Trophoblast cell (in vitro differentiated cells and primary cell): Measurements from ENCODE around the gene BPIFB3. TPM values are rescaled to one million over a fixed set of nuclear protein-coding genes. Genes with fewer than 3 reads are reported as not detected.

Source experiments
- DNase-seq, 2 donors: peaks; one replicate each; pipeline ENCODE4 v3.0.0-alpha.2; 2016
- H2AFZ ChIP-seq: 2 replicates; pipeline ENCODE4 v1.6.1; 2013; ENCODE audit warnings: low read length, moderate library complexity, mild to moderate bottlenecking; ENCODE audit not compliant: insufficient read depth, poor library complexity
- H2AK5ac ChIP-seq: 2 replicates; pipeline ENCODE4 v1.6.1; 2013; ENCODE audit warnings: mild to moderate bottlenecking, low read length
- H2BK120ac ChIP-seq: 2 replicates; pipeline ENCODE4 v1.6.1; 2013; ENCODE audit warnings: low read length, mild to moderate bottlenecking, moderate library complexity; ENCODE audit not compliant: insufficient read depth, poor library complexity
- H2BK12ac ChIP-seq: 2 replicates; pipeline ENCODE4 v1.6.1; 2013; ENCODE audit warnings: mild to moderate bottlenecking, low read length, moderate library complexity
- H2BK5ac ChIP-seq: 2 replicates; pipeline ENCODE4 v1.6.1; 2013; ENCODE audit warnings: low read length, low read depth, moderate library complexity, mild to moderate bottlenecking; ENCODE audit not compliant: poor library complexity
- H3K14ac ChIP-seq: 2 replicates; pipeline ENCODE4 v1.6.1; 2013; ENCODE audit warnings: mild to moderate bottlenecking, low read length
- H3K18ac ChIP-seq: 2 replicates; pipeline ENCODE4 v1.6.1; 2013; ENCODE audit warnings: mild to moderate bottlenecking, low read length
- H3K23ac ChIP-seq: 2 replicates; pipeline ENCODE4 v1.6.1; 2013; ENCODE audit warnings: low read length
- H3K27ac ChIP-seq: 2 replicates; pipeline ENCODE4 v1.5.1; 2013; ENCODE audit warnings: low read depth, mild to moderate bottlenecking, inconsistent platforms, low read length, moderate library complexity
- H3K27me3 ChIP-seq: 2 replicates; pipeline ENCODE4 v1.6.1; 2013; ENCODE audit warnings: inconsistent platforms, mild to moderate bottlenecking, low read length, moderate library complexity; ENCODE audit not compliant: insufficient read depth
- H3K36me3 ChIP-seq, 2 experiments: 1 replicate in 1 of 2; 2 replicates in 1 of 2; pipeline ENCODE4 v1.6.1; 2013; ENCODE audit warnings: low read length in 2 of 2, mild to moderate bottlenecking in 2 of 2, moderate library complexity in 1 of 2; ENCODE audit not compliant: insufficient read depth in 2 of 2, control insufficient read depth in 1 of 2
- H3K4ac ChIP-seq: 2 replicates; pipeline ENCODE4 v1.6.1; 2013; ENCODE audit warnings: low read depth, mild to moderate bottlenecking, low read length, moderate library complexity
- H3K4me1 ChIP-seq, 2 experiments: 1 replicate in 1 of 2; 2 replicates in 1 of 2; pipeline ENCODE4 v1.6.1; 2013; ENCODE audit warnings: low read length in 2 of 2, mild to moderate bottlenecking in 2 of 2, moderate library complexity in 1 of 2; ENCODE audit not compliant: insufficient read depth in 2 of 2, control insufficient read depth in 1 of 2
- H3K4me2 ChIP-seq: 2 replicates; pipeline ENCODE4 v1.6.1; 2013; ENCODE audit warnings: inconsistent platforms, mild to moderate bottlenecking, low read length, moderate library complexity
- H3K4me3 ChIP-seq: 2 replicates; pipeline ENCODE4 v1.5.1; 2013; ENCODE audit warnings: mild to moderate bottlenecking, low read depth, low read length, inconsistent platforms
- H3K79me1 ChIP-seq: one replicate; pipeline ENCODE4 v1.6.1; 2013; ENCODE audit warnings: low read length
- H3K79me2 ChIP-seq: 2 replicates; pipeline ENCODE4 v1.6.1; 2013; ENCODE audit warnings: low read length, mild to moderate bottlenecking; ENCODE audit not compliant: control insufficient read depth, insufficient read depth, poor library complexity
- H3K9ac ChIP-seq: 2 replicates; pipeline ENCODE4 v1.6.1; 2013; ENCODE audit warnings: mild to moderate bottlenecking, low read length
- H3K9me3 ChIP-seq: 2 replicates; pipeline ENCODE4 v1.6.1; 2013; ENCODE audit warnings: low read depth, mild to moderate bottlenecking, control low read depth, inconsistent platforms, low read length; ENCODE audit not compliant: insufficient read depth
- H4K12ac ChIP-seq: 2 replicates; pipeline ENCODE4 v1.6.1; 2013; ENCODE audit warnings: low read depth, mild to moderate bottlenecking, low read length, moderate library complexity
- H4K8ac ChIP-seq: 2 replicates; pipeline ENCODE4 v1.6.1; 2013; ENCODE audit warnings: low read depth, mild to moderate bottlenecking, low read length, moderate library complexity
- H4K91ac ChIP-seq: one replicate; pipeline ENCODE4 v1.6.1; 2013; ENCODE audit warnings: low read depth, mild to moderate bottlenecking, low read length, moderate library complexity
- WGBS: extraction: QIAGEN DNeasy Blood & Tissue Kit; methylation state at CpG from one replicate; pipeline ENCODE4 v1.1.7; 2013; ENCODE audit warnings: missing lambda C conversion rate; ENCODE audit not compliant: insufficient read length, insufficient coverage; ENCODE audit errors: extremely low coverage; 5-methylcytosine and 5-hydroxymethylcytosine counted together
- polyA plus RNA-seq: library from polyadenylated mRNA; stranded (reverse); fragments of 200-250 nt; gene quantifications from 2 replicates; pipeline ENCODE4 v1.2.3, GENCODE V29; 2013

Gene BPIFB3
- not detected in 2 replicates for polyA plus RNA-seq

- Histone ChIP-seq H2BK5ac (no peak within 1 kb of the TSS), H3K9me3 (peaks cover 1% of the 10 kb centered on the region), H3K4ac (no peak within 1 kb of the TSS), H3K36me3 (no peaks in the 10 kb centered on the region), H3K4me3 (no peak within 1 kb of the TSS), H4K8ac (no peak within 1 kb of the TSS), H3K23ac (no peak within 1 kb of the TSS), H2AFZ (no peak within 1 kb of the TSS), H4K12ac (no peak within 1 kb of the TSS), H3K14ac (no peak within 1 kb of the TSS), H3K79me2 (no peaks in the 10 kb centered on the region), H3K9ac (no peak within 1 kb of the TSS), H4K91ac (no peak within 1 kb of the TSS), H3K27me3 (no peaks in the 10 kb centered on the region), H2BK12ac (no peak within 1 kb of the TSS), H3K27ac (no peak within 1 kb of the TSS), H3K79me1 (no peaks in the 10 kb centered on the region), H3K4me1 (no peaks in the 10 kb centered on the region), H2BK120ac (no peak within 1 kb of the TSS), H2AK5ac (no peak within 1 kb of the TSS), H3K4me2 (no peak within 1 kb of the TSS), H3K18ac (no peak within 1 kb of the TSS)
- no CpG with 5 or more reads among the region's 25 CpGs for WGBS
- DNase-seq: no peak
Measured at GRCh38 chr20:33053291-33054106, at the start of gene BPIFB3. Gene BPIFB3 (plus strand): TSS chr20:33053903. CDS start chr20:33055436, 1,533 bp downstream.

GRCh38 chr20:33004141-33004751 lies 49.5 kb upstream of the BPIFB3 start, which contains the start of gene SUN5:
Gene SUN5 (minus strand): TSS chr20:33004433. CDS start chr20:33004340, 93 bp downstream.
- H3K9ac ChIP-seq: no peak within 1 kb of the TSS
- H3K4me1 ChIP-seq: no peaks in the 10 kb centered on the region
- H3K4me2 ChIP-seq: no peak within 1 kb of the TSS
- no peaks in the 10 kb centered on the region for H3K79me1 ChIP-seq
- no peak within 1 kb of the TSS for H3K23ac ChIP-seq
- no peak within 1 kb of the TSS for H3K14ac ChIP-seq
- H3K18ac ChIP-seq: no peak within 1 kb of the TSS
- H4K91ac ChIP-seq: no peak within 1 kb of the TSS
- H2BK5ac ChIP-seq: no peak within 1 kb of the TSS
- H3K36me3 ChIP-seq: no peaks in the 10 kb centered on the region
- no peak within 1 kb of the TSS for H3K4ac ChIP-seq
- H4K12ac ChIP-seq: no peak within 1 kb of the TSS
- no peak within 1 kb of the TSS for H2BK120ac ChIP-seq
- no CpG with 5 or more reads among the region's 6 CpGs for WGBS
- H3K27me3 ChIP-seq: no peaks in the 10 kb centered on the region
- H2AFZ ChIP-seq: no peak within 1 kb of the TSS
- no peak within 1 kb of the TSS for H4K8ac ChIP-seq
- H2AK5ac ChIP-seq: no peak within 1 kb of the TSS
- no peak within 1 kb of the TSS for H2BK12ac ChIP-seq
- no peak within 1 kb of the TSS for H3K4me3 ChIP-seq
- no peaks in the 10 kb centered on the region for H3K9me3 ChIP-seq
- no peak for DNase-seq
- H3K27ac ChIP-seq: no peak within 1 kb of the TSS
- H3K79me2 ChIP-seq: no peaks in the 10 kb centered on the region

GRCh38 chr20:33005132-33005566 lies 48.6 kb upstream of the BPIFB3 start:
- H2AFZ ChIP-seq: no peak overlapping the region
- H3K4me2 ChIP-seq: no peak overlapping the region
- H2BK12ac ChIP-seq: no peak overlapping the region
- no peak overlapping the region for H3K4me3 ChIP-seq
- no peak overlapping the region for H3K27ac ChIP-seq
- H3K23ac ChIP-seq: no peak overlapping the region
- no peaks in the 10 kb centered on the region for H3K4me1 ChIP-seq
- no peaks in the 10 kb centered on the region for H3K36me3 ChIP-seq
- no peak overlapping the region for H4K12ac ChIP-seq
- H4K8ac ChIP-seq: no peak overlapping the region
- H4K91ac ChIP-seq: no peak overlapping the region
- no peak overlapping the region for H3K9ac ChIP-seq
- H3K27me3 ChIP-seq: no peaks in the 10 kb centered on the region
- no peaks in the 10 kb centered on the region for H3K9me3 ChIP-seq
- H3K79me2 ChIP-seq: no peaks in the 10 kb centered on the region
- H2BK5ac ChIP-seq: no peak overlapping the region
- no peak overlapping the region for H2BK120ac ChIP-seq
- no peak overlapping the region for H3K14ac ChIP-seq
- no peaks in the 10 kb centered on the region for H3K79me1 ChIP-seq
- no peak overlapping the region for H2AK5ac ChIP-seq
- no peak overlapping the region for H3K18ac ChIP-seq
- no CpG with 5 or more reads among the region's 4 CpGs for WGBS
- no peak overlapping the region for H3K4ac ChIP-seq
- peak in 1 of 2 donors; percentile 47 for DNase-seq

- H3K79me2 ChIP-seq: no peaks in the 10 kb centered on the region
- no peak overlapping the region for H2AFZ ChIP-seq
- H3K14ac ChIP-seq: no peak overlapping the region
- H3K27me3 ChIP-seq: no peaks in the 10 kb centered on the region
- no peaks in the 10 kb centered on the region for H3K9me3 ChIP-seq
- no peak overlapping the region for H2AK5ac ChIP-seq
- no peak overlapping the region for H3K4me3 ChIP-seq
- H3K4me2 ChIP-seq: no peak overlapping the region
- no CpG with 5 or more reads among the region's 8 CpGs for WGBS
- H2BK5ac ChIP-seq: no peak overlapping the region
- no peak overlapping the region for H3K4ac ChIP-seq
- H3K4me1 ChIP-seq: no peaks in the 10 kb centered on the region
- H3K79me1 ChIP-seq: no peaks in the 10 kb centered on the region
- no peak overlapping the region for H3K18ac ChIP-seq
- H3K36me3 ChIP-seq: no peaks in the 10 kb centered on the region
- no peak overlapping the region for H3K27ac ChIP-seq
- H4K91ac ChIP-seq: no peak overlapping the region
- H3K9ac ChIP-seq: no peak overlapping the region
- H3K23ac ChIP-seq: no peak overlapping the region
- no peak for DNase-seq
- no peak overlapping the region for H4K12ac ChIP-seq
- no peak overlapping the region for H2BK12ac ChIP-seq
- H4K8ac ChIP-seq: no peak overlapping the region
- no peak overlapping the region for H2BK120ac ChIP-seq
Measured at GRCh38 chr20:33005908-33006775, 47.6 kb upstream of the BPIFB3 start.
